Erythroblast (primary cell): ENCODE results near the gene NSUN7.

Source experiments
- GATA1 ChIP-seq: IDR thresholded peaks from 2 replicates; pipeline ENCODE4 v1.6.1; 2011; ENCODE audit warnings: low read depth, mild to moderate bottlenecking, control low read depth, low read length, moderate library complexity
- POLR2A ChIP-seq: IDR thresholded peaks from 2 replicates; pipeline ENCODE4 v1.6.1; 2011; ENCODE audit warnings: mild to moderate bottlenecking, low read length

GRCh38 chr4:40856277-40856839, 106.6 kb downstream of the NSUN7 start:
- TF ChIP-seq POLR2A = no peak
- no peak for TF ChIP-seq GATA1
